ENCODE data around the gene TPD52L1.

- TF ChIP-seq CTCF (IDR thresholded peaks at IDR 0.05) (peak in 4 of 6 experiments; percentile 61 to 85 (median 81)), POLR2A (IDR thresholded peaks at IDR 0.05) (no peak)
These were observed at the start of gene TPD52L1 for GRCh38 chr6:125153391-125154117.
